NCI-H2107 (cell line): ENCODE data around the gene DOHH.
"Not testable (repeated sequence)": the region's sequence is repeated elsewhere in the genome, so short reads cannot be mapped to it uniquely, and the experiment has no call there.

ENCODE experiments used
- DNase-seq: peaks from one replicate; lab custom pipeline; 2025; lab: John Stamatoyannopoulos, UW

Gene DOHH

GRCh38 chr19:3457528-3458228 lies 42.8 kb downstream of the DOHH start:
- no peak for DNase-seq

DNA sequence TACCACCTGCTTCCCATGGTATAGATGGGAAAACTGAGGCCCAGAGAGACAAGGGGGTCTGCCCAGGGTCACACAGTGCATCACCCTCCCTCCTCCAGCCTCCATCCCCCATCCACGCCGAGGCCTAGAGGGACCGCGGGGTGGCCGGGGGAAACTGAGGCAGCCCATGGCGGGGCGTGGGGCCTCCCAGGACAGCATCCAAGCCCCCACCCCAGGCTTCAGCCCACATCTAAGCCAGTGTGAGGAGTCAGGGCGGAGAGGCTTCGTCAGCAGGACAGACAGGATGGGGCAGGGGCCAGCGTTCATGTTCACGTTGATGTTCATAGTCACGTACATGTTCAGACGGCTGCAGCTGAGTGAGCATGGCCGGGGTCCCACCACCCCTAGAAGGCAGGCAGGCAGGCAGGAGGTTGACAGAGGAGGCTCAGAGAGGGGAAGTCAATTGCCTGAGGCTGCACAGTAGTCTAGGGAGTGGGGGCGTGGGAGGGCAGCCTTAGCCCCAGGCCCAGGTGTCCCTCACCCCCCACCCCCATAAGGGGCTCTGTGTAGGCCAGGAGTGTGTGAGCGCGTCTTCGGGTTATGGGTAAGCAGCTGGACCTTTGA lies 43.4 kb downstream of the DOHH start:
- DNase-seq, result no peak

DNA sequence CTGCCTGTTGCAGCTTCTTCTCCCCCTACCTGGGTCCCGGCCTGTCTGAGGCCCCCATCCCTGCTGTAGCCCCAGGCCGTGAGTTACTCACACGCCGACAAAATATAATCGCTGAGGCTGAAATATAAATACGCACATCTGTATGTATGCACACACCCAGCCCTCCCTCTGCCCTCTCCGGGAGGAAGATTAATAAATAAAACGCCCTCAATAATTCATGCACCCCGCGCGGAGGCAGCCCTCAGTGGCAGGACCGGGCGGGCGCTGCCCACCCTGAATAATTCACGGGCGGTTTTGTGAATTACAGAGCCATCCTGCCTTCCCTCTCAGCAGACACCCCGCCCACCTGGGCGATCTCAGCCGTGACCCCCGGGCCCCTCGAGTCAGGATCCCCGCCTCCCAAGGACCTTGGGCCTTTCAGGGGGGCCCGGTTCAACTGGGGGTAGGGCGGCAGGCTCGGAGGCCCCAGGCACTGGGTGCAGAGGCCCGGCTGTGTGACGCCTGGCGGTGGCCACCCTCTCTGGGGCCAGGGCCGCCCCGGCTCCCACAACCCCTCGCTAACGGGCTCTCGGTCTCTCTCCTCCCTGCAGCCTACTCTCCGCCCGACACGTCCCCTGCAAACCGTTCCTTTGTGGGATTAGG lies 44.4 kb downstream of the DOHH start:
- no peak for DNase-seq

DNA sequence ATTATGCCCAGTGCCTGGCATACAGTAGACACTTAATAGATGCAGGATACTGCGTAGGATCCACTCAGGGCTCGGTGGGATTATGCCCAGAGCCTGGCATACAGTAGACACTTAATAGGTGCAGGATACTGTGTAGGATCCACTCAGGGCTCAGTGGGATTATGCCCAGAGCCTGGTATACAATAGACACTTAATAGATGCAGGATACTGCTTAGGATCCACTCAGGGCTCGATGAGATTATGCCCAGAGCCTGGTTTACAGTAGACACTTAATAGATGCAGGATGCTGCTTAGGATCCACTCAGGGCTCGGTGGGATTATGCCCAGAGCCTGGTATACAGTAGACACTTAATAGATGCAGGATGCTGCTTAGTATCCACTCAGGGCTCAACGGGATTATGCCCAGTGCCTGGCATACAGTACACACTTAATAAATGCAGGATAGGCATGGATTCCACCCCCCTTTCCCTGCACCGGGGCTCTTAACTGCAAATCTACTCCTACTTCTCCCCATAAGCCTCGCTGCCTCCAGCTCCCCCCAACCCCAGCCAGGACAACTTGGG lies 45.0 kb downstream of the DOHH start:
- DNase-seq, result no peak

- no peak for DNase-seq
Measured at GRCh38 chr19:3454656-3455392, 45.6 kb downstream of the DOHH start.

GRCh38 chr19:3453840-3454239 lies 46.6 kb downstream of the DOHH start:
- no peak for DNase-seq

DNA sequence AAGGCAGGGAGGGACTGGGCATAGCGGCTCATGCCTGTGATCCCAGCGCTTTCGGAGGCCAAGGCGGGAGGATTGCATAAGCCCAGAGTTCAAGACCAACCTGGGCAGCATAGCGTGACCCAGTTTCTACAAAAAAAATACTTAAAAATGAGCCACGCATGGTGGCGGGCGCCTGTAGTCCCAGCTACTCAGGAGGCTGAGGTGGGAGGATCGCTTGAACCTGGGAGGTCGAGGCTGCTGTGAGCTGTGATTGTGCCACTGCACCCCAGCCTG lies 47.6 kb downstream of the DOHH start:
- not testable (repeated sequence) for DNase-seq

DNA sequence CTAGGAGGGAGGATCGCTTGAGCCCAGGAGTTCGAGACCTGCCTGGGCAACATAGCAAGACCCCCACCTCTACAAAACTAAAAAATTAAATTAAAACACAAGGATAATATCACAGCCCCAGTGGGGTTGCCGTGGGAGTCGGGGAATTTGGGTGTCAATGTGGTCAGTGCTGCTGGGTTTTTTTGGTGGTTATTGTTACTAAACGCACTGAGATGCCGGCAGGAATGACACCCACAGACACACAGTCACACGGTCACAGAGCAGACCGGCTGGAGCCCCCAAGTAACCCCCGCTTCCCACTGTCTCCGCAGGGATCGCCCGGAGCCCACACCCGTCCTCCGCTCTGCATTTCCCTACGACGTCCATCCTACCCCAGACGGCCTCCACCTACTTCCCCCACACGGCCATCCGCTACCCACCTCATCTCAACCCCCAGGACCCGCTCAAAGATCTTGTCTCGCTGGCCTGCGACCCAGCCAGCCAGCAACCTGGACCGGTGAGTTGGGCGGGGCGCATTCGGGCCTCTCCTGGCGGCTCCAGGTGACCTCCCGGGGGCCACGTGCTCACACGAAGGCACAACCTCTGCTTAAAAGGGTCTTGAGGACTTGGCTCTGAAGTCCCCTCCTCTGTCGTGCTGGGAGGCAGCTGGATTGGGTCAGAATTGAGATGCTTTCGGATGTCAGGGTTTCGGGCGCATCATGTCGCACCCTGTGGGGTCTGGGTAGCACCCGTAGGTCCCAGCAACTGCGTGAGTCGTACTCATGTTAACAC lies 48.1 kb downstream of the DOHH start:
- DNase-seq, result no peak

DNA sequence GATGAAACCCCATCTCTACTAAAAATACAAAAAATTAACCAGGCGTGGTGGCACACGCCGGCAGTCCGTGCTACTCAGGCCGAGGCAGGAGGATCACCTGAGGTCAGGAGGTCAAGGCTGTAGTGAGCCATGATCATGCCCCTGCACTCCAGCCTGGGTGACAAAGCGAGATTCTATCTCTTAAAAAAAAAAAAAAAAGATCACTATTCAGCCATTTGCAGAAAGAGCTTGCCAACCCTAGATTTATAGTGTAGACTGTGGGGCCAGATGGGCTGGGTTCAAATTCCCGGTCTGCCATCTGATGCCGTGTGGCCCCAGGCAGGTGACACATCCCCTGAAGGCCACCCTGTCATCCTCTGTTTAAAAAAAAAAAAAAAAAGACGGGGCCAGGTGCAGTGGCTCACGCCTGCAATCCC lies 49.0 kb downstream of the DOHH start:
- no peak for DNase-seq

DNA sequence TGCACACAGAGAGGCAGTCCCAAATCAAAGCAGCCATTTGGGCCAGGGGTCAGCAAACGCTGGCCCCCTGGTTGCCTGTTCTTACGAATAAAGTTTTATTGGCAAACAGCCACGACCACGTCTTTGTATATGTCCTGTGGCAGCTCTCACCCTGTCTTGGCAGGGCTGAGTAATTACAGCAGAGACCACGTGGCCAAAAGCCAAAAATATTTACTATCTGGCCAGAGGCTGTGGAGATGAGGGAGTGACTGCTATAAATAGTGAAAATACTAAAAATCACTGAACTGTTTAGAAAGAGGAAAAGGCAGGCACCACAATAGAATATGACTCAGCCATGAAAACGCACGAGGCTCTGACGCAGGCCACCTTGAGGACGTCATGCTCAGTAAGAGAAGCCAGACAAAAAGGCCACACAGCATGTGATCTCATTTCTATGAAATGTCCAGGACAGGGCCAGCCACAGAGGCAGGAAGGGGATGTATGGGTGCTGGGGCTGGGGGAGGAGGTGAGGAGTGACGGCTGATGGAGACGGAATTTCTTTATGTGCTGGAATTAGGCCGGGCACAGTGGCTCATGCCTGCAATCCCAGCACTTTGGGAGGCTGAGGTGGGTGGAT lies 49.6 kb downstream of the DOHH start:
- DNase-seq, result no peak

DNA sequence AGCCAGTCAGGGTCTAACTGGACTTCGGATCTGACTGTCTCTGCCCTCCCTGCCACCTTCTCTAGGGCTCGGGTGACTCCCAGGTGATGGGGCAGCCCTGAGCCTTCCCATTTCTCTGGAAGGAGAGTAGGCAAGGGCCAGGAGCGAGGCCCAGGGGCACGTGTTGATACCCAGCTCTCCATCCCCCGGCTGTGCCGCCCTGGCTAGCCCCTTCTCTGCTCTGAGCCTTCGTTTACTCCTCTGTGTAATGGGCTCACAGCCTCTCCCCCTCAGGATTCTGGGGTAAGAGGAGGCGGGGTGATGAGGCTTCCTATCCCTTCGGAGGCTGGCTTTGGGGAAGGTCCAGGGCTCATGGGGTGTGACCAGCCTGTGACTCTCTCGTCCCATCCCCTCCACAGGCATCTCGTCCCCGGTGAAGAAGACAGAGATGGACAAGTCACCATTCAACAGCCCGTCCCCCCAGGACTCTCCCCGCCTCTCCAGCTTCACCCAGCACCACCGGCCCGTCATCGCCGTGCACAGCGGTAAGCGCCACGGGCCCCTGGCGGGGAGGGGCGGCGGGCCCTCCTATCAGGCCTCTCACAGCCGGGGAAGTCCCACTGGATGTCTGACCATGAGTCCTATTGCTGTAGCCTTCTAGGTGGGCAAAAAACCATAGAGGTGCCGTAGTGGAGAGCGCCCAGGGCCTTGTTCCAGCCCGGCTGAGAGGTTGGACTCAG lies 51.7 kb downstream of the DOHH start:
- no peak for DNase-seq

GRCh38 chr19:3446657-3447056 lies 53.8 kb downstream of the DOHH start:
- DNase-seq, result not testable (repeated sequence)

- no peak for DNase-seq
Measured at GRCh38 chr19:3444695-3445234, 55.7 kb downstream of the DOHH start.

DNA sequence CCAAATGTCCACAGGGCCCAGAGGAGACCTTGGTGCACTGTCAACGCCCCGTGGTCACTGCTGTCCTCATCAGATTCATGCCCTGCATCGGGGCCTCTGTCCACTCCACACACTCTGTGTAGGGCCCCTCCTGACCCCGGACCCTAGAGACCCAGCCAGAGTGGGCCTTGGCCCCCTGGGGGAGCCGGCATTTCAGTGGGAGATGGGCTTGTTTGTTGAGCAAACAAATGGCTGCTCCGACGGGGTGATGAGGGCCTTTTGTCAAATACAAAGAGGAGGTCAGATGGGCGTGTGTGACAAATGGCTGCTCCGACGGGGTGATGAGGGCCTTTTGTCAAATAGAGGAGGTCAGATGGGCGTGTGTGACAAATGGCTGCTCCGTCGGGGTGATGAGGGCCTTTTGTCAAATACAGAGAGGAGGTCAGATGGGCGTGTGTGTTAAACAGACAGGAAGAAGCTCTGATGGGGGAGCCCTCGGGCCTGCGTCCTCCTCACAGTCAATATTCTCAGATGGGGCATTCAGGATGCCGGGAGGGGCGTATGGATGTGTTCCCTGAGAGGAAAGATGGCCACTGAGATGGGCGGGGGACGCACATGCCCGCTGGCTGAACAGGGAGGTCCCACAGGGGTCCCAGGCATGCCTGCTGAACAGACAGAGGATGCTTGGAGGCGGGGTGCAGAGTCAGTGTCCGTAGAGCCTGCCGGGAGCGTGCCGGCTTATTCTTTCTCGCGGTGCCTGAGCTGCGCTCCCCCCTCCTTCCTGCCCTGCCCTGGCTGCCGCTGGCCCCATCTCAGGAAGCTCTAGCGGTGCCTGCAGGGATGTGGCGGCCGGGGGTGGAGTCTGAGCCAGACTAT lies 56.4 kb downstream of the DOHH start:
- DNase-seq, result no peak

DNA sequence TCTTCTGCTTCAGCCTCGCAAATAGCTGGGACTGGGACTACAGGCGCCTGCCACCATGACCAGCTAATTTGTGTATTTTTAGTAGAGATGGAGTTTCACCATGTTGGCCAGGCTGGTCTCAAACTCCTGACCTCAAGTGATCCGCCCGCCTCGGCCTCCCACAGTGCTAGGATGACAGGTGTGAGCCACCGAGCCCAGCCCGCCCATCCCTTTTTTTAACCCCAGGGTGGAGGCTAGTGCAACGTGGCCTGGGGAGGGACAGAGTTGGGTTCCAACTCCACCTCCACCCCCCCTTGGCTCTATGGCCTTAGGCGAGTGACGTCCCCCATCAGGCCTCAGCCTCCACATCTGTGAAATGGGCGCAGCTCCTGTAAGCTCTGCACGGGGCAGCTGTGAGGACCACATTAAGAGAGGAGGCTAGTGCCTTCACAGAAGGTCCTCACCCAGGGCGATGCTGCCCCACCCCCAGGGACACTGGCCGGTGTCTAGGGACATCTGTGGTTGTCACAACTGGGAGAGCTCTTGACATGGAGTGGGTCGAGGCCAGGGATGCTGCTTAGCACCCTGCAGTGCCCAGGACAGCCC lies 57.9 kb downstream of the DOHH start:
- DNase-seq, result no peak

GRCh38 chr19:3441986-3442329 lies 58.5 kb downstream of the DOHH start:
- no peak for DNase-seq

DNA sequence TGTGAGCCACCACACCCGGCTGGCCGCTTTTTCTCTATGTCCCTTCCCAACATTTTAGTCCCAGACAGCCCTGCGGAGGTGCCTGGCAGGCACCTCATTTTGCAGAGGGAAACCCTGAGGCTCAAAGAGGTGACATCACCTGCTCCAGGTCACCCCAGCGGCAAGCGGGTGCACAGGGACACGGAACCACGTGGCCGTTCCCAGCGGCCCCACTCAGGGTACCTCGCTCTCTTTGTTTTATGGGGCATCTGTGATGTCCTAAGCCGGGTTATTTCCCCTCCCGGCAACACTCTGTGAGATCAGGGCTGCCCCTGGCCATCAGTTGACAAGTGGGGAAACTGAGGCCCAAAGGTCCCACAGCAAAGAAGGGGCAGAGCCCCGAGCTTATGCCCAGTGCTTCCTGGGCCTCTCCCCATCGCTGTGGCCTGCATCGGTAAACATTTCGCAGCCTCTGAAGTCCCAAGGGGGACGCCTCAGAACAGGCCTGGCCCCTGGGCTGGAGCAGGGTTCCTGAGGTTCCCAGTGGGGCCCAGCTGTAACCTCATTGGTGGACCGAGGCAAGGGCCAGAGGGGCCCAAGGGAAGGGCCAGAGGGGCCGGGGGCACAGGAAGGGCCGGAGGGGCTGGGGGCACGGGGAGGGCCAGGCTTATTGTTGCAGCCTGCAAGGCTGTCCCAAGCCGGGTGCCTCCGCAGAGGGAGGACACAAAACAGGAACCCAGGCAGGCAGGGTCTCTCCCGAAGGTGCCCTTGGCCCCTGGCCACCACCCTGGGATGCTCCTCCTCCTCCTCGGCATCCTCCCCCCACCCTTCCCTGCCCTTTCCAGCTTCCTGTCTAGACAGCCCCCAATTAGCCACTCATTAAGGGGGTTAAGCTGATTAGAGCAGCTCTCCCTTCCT lies 59.1 kb downstream of the DOHH start:
- DNase-seq, result no peak
